Hepatocyte (in vitro differentiated cells): ENCODE results near the gene SLC41A3.

ENCODE experiments used
- CTCF ChIP-seq: fragments of 200-600 bp; sonication (generic); IDR thresholded peaks from 2 replicates; pipeline ENCODE4 v1.5.1; 2016; ENCODE audit warnings: antibody characterized with exemption, mild to moderate bottlenecking; ENCODE audit not compliant: poor library complexity
- EZH2 ChIP-seq: fragments of 200-600 bp; sonication (generic); IDR thresholded peaks from 2 replicates; pipeline ENCODE4 v1.6.1; 2016; ENCODE audit warnings: antibody characterized with exemption, mild to moderate bottlenecking, borderline replicate concordance
- EZH2phosphoT487 ChIP-seq: fragments of 200-600 bp; sonication (generic); IDR thresholded peaks from one replicate; pipeline ENCODE4 v1.6.1; 2018; ENCODE audit warnings: antibody characterized with exemption, mild to moderate bottlenecking, low read depth, moderate library complexity; ENCODE audit not compliant: unreplicated experiment, severe bottlenecking

GRCh38 chr3:126107957-126108675 is 24.2 kb upstream of the SLC41A3 start:
- no peak for TF ChIP-seq EZH2
- TF ChIP-seq CTCF = no peak
- TF ChIP-seq EZH2phosphoT487 = no peak
